D721Med (cell line): ENCODE data around the gene MAP2K4.

ENCODE experiments used
- DNase-seq: peaks from one replicate; pipeline ENCODE4 v3.0.0; 2011; ENCODE audit warnings: low spot score; ENCODE audit not compliant: insufficient read length
- FAIRE-seq: peaks from 2 replicates; lab custom pipeline; 2011; peaks lifted over from hg19 to GRCh38; lab: Jason Lieb, UNC
- TF ChIP-seq, protein P1 (sequence below): IDR thresholded peaks from 2 replicates; pipeline ENCODE4 v1.5.1; 2012; ENCODE audit warnings: mild to moderate bottlenecking, control low read depth; ENCODE audit not compliant: insufficient read depth; ENCODE audit errors: missing control alignments

The MAP2K4 gene

DNA sequence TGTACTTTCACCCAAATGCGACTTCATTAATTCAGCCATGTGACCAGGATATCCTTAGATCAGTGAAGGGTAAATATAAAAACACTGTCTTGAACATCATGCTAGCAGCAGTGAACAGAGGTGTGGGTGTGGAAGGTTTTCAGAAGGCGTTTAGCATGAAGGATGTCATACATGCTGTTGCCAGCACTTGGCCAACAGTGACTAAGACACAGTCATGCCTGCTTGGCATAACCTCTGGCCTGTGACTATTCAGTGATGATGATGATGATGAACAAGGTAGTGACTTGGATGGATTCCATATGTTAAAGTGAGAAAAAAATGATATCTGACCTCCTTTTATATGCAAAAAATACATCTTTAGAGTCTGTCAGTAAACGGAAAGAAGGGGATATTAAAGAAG is 97.9 kb downstream of the MAP2K4 start:
- no peak for DNase-seq
- no peak for FAIRE-seq
- TF ChIP-seq, protein P1, sequence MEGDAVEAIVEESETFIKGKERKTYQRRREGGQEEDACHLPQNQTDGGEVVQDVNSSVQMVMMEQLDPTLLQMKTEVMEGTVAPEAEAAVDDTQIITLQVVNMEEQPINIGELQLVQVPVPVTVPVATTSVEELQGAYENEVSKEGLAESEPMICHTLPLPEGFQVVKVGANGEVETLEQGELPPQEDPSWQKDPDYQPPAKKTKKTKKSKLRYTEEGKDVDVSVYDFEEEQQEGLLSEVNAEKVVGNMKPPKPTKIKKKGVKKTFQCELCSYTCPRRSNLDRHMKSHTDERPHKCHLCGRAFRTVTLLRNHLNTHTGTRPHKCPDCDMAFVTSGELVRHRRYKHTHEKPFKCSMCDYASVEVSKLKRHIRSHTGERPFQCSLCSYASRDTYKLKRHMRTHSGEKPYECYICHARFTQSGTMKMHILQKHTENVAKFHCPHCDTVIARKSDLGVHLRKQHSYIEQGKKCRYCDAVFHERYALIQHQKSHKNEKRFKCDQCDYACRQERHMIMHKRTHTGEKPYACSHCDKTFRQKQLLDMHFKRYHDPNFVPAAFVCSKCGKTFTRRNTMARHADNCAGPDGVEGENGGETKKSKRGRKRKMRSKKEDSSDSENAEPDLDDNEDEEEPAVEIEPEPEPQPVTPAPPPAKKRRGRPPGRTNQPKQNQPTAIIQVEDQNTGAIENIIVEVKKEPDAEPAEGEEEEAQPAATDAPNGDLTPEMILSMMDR = no peak

DNA sequence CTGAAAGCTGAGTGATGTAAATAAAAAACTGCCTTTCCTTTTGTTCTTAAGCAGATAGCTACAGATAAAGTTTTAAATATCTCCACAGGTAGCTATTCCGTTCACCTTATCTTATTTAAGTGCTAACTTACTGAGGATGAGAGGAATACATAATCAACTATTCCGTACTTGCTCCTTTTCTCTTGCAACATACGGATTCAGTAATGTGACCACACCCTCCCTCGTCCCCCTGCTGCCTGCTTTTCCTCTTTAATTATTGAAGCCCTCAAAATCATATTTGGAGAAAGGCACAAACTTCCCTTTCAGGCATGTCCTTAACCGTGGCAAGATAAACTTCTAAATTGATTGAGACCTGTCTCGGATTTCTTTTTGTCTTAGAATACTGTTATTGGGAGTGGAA is 101.4 kb downstream of the MAP2K4 start:
- DNase-seq (no peak), FAIRE-seq (no peak)
- TF ChIP-seq, protein P1 = no peak

DNA sequence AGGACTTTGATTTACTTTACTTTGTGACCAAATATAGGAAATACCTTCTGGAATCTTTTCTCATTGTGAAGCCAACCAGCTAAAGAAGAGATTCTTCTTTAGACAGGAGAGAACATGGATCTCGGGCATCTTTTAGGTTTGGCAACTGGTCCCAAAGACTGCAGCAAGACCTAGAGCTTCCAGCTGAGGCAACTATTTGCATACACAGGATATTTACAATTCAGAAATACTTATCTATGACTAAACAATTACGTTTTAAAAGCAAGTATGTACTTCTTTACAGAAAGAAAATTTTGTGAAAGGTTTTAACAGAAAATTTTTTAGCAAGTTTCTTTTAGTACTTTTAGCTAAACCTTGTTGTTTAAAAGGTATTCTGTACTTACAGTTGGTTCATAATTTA is 106.5 kb downstream of the MAP2K4 start:
- TF ChIP-seq, protein P1 = no peak
- DNase-seq = no peak
- FAIRE-seq = no peak

DNA sequence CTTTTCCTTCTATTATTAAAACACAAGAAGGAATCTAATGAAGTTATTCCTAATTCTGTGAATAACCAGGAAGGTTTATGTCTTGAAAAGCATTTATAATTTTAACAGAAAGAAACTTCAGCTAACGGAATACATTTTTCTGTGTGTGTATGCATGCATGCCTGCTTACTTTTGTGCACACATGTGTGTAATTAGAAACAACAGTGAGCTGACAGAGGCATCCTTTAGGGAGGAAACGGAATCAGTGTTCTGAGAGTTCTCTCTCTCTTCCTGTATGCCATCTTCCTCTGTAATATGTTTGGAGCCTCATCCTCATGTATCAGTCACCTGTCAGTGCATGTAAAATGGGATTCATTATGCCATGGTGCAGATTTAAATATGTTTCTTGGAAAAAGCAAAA is 107.0 kb downstream of the MAP2K4 start:
- DNase-seq (no peak), FAIRE-seq (no peak)
- TF ChIP-seq, protein P1 = no peak

DNA sequence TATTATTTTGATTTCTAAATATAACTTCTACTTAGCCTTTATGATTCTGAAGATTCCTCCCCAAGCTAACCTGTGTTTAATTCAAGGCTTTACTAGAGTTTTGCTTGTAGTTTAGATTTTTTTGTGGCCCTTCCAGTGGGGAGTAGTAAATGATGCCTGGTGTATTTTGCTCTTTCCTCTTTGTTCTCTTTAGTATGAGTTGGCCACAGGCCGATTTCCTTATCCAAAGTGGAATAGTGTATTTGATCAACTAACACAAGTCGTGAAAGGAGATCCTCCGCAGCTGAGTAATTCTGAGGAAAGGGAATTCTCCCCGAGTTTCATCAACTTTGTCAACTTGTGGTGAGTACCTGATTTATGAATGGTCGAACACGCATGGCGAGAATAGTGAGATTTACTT is 108.3 kb downstream of the MAP2K4 start:
- FAIRE-seq = no peak
- TF ChIP-seq, protein P1 = no peak
- DNase-seq = no peak

DNA sequence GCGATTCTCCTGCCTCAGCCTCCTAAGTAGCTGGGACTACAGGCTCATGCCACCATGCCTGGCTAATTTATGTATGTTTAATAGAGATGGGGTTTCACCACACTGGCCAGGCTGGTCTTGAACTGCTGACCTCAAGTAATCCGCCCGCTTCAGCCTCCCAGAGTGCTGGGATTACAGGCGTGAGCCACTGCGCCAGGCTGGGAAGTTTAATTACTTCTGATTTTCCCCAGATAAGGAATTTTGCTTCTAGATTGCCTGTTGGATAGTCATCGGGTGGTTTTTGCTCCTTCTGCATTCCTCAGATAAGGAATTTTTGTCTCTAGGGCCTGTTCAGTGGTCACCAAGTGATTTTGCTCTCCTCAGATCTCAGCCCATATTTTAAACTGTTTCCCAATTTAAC is 112.5 kb downstream of the MAP2K4 start:
- no peak for DNase-seq
- TF ChIP-seq, protein P1 = no peak
- no peak for FAIRE-seq

DNA sequence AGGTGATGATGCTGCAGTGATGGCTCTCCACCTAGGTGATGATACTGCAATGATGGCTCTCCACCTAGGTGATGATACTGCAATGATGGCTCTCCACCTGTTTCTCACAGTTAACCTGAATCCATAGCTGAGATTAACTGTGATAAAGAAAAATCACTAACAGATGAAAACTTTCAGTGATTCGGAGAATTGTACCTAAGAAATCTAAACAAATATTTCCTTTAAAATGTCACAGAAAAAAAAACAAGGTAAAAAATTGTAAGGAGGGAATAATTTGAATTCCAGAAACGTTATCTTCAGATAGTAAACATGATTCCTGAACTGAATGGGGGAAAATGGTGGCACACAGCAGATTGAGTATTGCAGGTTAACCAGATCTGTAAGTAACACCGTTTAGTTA is 113.4 kb downstream of the MAP2K4 start:
- FAIRE-seq = no peak
- DNase-seq = no peak
- TF ChIP-seq, protein P1 = no peak
